Measurements from ENCODE around the gene CMAS. TPM values are rescaled to one million over a fixed set of nuclear protein-coding genes. Genes with fewer than 3 reads are reported as not detected.
A peak's percentile ranks its signal among the peaks of the same experiment; 100 is the strongest.
"Not testable (repeated sequence)": the region's sequence is repeated elsewhere in the genome, so short reads cannot be mapped to it uniquely, and the experiment has no call there.

CMAS gene
- total RNA-seq, 1 donor from 2014 or later, result 30.7 TPM

DNA sequence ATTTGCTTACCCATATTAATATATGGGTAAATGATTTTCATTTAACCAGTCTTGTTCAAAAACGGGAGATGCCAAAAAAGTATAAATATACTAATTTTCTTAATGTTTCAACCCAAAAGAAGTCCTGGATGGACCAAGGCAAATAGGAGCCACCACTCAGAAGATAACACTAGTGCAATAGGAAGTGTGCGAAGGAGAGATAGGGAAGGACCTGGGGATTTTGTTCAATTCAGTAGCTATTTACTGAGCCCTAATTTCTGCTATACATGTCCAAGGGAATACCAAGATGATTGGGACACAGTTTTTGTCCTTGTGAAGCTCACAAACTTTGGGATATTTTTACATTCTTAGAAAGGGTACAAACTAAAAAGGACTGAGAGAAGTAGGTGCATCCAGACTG, 1.5 kb downstream of the CMAS start:
- DNase-seq, result no peak

DNA sequence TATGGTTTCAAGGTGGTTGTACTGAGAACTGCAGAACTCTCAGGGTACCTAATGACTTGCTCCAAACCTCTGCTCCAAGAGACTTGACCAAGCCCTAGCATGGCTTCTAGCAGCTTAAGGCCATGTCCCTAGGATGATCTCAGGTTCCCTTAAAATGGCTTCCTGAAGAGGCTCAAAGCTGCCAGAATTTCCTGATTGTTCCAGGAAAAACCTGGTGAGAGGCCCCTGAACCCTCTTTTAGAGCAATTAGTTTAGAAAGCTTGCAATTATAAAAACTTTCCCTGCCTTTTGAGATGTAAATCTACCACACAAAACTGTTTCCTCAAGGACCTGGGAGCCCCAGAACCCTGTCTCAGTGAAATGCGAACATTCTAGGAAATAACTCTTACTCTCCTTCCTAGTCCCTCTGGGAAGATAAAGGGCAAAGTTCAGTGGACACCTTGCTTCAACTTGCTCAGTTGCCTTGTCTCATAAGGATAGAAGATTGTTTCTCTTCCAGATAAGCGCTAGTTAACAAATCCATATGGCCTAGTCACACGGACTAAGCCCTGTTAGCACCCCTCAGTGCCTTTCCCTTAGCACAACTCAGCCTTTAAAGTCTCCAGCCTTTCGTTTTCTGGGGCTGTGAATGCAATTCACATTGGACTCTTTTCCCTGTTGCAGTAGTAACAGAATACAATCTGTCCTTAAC, 2.5 kb downstream of the CMAS start:
- DNase-seq, result no peak

DNA sequence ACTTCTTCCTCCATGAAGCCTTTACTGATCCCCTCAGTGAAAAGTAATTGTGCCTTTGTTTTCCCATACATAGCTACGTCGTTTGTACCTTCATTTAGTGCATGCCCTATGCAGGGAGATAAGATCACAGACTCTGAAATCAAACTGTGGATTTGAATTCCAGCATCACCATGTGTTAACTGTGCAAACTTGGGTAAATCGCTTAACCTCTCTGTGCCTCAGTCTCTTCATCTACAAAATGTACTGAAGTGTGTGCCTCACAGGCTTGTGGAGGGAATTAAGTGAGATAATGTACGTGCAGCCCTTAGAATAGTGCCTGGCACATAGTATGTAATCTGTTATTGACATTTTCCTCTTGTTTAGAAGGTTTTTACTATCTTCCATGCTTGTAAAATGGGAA, 4.1 kb downstream of the CMAS start:
- no peak for DNase-seq

DNA sequence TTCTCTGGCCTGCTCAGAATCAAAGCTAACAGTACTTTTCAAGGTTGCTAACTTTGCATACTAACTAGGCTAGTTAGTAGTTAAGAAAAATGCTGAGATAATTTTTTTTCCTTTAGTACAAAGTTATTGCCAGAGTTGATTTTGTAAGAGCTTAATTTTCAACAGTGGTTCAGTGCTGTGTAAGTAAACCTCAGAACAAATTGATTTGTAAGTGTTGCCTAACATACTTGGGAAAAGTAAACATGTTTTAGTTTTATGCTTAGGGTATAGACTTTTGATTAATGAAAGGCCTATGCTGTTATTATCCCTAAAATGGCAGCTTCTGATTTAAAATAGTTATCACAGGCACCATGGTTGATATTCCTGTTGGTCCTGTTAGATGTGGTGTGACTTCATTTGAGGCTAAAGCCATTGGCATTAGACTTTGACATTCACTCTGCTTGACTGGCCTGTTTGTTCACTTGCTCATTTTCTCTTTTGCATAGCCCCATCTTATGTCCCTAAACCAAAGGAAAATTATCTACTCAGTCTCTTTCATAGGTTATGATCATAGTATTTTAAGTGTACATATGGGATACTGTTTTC, 5.2 kb downstream of the CMAS start:
- DNase-seq, result no peak

DNA sequence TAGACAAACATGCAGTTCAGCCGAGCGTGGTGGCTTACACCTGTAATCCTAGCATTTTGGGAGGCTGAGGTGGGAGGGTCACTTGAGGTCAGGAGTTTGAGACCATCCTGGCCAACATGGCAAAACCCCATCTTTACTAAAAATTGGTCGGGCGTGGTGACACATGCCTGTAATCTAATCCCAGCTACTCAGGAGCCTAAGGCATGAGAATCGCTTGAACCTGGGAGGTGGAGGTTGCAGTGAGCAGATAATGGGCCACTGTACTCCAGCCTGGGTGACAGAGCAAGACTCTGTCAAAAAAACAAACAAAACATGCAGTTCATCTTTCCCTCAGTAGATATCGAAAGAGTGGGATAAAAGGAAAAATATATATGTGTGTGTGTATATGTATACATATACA, 7.0 kb downstream of the CMAS start:
- DNase-seq, result not testable (repeated sequence)

DNA sequence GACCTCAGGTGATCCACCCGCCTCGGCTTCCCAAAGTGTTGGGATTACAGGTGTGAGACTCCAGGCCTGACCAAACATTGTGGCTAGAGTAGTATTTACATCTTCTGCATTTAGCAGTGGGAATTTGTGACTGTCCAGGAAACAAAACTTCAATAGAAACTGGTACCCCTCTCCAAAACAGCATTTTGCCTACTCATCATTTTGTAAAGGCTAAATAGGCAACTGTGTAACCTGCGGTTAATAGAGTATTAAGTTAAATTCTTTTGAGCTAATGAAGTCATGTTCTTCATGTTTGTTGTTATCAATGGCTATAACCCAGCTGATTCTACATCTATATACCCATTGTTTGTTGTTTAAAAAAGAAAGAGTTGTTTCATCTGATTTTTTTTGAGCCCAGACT, 8.1 kb downstream of the CMAS start:
- no peak for DNase-seq

DNA sequence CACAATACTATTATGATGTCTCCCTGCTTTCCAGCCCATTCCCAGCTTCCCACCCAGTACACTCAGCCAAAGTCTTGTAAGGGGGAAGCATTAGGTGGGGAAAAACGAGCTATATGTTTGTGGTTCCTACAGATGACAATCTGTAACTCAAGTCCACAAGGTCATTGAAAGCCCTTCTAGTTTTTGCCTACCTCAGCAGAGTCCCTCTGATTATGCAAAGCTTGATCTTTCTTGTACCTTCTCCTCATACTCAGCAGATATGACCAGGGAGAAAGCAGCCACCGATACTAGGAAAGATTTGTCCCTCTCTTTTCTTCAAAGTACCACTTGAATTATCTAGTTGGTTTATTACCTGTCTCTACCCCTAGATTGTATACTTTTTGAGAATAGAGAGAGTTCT, 10.6 kb downstream of the CMAS start:
- DNase-seq, result no peak

DNA sequence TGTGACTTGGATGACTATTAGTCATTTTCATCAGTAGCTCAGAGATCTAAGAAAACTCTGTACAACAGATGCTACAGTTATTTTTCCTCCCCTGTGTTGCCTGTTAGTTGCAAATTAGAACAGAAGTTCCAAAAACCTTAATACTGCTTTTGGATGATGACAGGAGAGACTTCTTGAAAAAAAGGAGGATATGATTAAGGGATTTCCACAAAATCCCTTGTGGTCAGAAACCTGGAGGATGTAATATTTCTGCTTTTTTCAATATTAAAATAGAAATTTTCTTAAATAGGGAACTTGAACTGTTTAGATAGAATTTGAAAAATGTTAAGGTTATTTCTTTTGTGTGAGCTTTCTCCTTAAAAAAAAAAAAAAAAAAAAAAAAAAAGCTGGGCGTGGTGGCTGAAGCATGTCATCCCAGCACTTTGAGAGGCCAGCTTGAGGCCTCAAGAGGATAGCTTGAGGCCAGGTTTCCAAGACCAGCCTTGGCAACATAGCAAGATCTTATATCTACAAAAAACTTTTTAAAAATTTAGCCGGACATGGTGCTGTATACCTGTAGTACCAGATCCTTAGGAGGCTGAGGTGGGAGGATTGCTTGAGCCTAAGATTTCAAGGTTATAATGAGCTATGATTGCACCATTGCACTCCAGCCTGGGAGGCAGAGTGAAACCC, 14.1 kb downstream of the CMAS start:
- no peak for DNase-seq

DNA sequence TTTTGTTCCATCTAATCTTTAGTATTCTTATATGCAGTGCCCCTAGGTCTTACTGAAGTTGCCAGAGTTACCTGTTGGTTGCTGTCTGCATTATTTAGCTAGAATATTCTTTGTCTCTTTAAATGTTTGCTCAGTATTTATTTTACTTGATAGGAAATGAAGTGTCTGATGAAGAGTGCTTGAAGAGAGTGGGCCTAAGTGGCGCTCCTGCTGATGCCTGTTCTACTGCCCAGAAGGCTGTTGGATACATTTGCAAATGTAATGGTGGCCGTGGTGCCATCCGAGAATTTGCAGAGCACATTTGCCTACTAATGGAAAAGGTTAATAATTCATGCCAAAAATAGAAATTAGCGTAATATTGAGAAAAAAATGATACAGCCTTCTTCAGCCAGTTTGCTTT, 18.9 kb downstream of the CMAS start:
- no peak for DNase-seq

DNA sequence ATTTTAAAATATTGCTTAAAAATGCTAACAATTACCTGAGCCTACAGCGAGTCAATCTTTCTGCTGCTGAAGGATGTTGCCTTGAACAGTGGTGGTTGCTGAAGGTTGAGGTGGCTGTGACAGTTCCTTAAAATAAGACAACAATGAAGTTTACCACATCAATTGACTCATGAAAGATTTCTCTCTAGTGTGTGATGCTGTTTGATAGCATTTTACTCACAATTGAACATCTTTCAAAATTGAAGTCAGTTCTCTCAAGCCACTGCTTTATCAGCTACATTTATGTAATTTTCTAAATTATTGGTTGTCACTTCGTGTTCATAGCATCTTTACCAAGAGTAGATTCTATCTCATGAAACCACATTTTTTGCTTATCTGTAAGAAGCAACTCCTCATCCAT, 20.3 kb downstream of the CMAS start:
- DNase-seq, result no peak

DNA sequence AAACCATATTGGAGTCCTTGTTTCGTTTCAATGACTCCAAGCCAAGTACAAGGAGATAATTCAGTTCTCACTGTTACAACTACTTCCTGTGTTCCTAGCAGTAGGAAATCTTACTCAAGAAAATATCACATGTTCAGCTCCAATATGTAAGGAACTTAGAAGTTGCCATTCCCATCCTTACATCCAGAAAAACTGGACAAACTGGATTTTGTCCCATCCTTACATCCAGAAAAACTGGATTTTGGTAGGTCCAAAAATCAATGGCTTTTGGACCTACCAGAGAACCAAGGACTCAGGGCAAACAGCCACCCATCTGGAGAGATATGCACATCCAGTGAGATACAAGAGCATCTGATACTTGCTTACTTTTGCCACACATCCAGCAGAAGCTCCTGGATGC, 23.8 kb downstream of the CMAS start:
- DNase-seq, result no peak

DNA sequence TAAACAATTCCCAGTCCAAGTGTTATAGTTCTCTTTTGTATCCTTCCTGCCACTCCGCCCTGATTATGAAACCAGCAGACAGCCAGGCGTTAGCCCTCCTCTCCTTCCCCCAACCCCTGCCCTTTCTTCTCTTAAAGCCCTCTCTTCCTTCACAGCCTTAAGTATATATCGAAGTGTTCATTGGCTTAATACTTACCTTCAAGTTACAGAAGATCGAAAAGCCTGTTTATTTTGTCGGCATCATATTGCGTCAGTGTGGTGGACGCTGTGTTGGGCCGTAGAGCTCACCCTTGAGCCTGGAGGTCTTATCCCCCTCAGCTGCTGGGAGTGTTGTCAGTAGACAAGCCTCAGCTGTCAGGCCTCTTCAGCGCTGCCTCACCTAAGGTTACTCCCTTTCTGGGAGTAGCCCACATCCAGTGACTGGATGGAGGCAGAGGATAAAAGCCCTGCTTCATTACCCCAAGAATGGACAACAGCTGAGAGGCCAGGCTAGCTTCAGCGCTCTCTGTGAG, 36.2 kb downstream of the CMAS start:
- no peak for DNase-seq

DNA sequence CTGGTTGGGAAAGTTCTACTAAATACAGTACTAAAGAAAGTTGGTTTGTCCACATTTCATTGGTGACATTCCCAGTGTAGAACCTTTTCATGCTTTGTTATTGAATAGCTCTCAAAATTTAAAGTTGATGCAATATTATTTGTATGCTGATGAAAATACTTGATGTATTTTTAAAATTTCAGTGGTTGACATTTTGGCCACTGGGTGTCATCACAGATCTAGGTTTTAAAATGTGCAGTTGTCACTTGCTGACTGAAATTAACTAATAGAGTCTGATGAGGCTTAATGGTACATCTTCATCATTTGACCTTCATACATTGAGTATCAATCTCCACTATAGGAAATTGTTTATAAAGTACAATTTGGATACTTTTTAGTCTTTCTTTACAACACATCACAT, 37.1 kb downstream of the CMAS start:
- peak; percentile 34 for DNase-seq

DNA sequence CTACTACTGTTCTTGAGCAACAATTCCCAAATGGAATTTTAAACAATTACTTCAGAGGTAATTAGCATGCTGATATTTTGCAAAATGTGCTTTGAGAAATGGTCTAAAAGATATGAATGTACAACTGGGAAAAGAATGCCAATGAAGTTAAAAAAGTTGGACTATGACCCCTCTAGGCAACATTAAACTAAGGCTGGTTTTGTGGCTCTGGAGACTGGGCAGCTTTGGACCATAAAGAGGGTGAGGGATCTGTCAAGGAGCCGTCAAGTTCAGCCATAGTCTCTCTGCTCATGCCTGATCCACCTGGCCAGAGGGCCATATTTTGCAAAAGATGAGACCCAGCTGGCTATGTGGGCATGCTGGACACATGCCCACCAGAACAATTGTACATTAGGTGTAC, 38.8 kb downstream of the CMAS start:
- DNase-seq, result no peak

DNA sequence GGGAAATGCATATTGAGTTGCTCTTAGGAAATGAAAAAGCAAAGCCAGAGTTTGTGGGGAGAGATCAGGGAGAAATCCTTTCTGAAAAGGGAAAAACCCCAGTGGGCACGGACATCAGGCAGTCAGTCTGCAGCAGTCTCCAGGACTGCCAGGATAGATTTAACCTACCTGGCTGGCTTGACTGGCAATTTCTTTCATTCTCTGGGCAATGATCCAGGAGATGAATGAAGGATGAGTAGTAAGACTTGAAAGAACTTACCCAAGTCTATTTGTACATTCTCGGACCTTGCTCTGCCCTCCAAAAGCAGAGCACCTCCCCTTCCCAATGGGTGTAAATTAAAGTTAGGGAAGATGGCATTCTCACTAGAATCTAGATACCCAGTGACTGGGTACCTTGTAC, 42.9 kb downstream of the CMAS start:
- DNase-seq, result no peak

DNA sequence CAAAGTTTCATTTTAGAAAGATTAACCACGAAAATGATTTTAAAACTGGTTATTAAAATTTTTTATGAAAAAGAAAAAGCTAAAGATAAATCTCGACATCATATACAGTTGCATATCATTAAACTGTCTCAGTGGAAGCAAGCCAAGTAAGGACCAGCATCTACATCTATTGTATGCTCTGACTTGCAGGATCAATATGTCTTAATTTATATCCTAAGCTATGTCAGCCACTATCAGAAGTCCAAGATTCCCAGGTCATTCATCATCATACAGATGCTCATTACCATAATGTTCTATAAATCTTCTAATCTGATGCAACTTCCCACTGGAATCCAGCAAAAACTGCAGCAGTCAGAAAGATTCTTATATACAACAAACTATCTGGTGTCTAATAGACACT, 43.5 kb downstream of the CMAS start:
- no peak for DNase-seq

DNA sequence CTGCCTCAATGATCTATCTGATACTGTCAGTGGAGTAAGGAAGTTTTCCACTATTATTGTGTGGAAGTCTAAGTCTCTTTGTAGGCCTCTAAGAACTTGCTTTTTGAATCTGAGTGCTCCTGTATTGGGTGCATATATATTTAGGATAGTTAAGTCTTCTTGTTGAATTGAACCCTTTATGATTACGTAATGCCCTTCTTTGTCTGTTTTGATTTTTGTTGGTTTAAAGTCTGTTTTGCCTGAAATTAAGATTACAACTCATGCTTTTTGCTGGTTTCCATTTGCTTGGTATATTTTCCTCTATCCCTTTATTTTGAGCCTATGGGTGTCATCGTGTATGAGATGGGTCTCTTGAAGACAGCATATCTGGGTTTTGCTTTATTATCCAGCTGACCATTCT, 53.0 kb downstream of the CMAS start:
- DNase-seq, result not testable (repeated sequence)

DNA sequence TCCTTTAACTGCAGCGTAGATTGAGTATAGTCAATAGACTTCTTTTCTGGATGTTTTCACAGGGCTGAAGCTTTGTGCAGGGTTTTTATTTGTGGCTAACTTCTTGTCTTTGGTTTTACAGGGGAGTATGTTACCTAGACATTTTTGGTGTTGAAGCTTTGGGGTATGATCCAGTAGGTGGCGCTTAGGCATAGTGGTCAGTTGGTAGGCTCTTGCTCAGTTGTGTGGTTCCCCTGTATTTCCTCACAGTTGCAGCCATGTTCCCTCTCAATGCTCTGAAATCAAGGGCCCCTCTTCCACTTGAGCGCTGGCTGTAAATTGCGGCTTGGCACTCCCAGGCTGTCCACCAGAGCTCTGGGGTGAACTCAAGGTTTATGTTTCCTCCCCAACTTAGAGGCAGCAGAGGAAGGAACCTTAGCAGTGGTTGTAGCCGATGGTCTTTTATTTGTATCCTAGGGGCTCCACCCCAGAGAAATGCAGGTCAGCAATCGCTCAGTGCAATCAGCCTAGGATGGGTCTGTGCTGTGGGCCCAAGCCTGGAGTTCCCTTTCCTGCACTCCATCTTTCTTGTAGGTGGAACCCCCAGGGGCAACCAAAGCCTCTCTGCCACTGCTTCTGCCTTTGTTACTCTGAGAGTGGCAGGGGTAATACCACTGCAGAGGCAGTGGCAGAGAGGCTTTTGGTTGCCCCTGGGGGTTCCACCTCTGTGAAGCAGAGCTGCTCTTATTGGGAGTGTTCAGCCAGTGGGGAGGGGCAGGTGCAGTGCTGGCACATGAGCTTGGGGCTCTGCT, 55.1 kb downstream of the CMAS start:
- peak; percentile 13 for DNase-seq

DNA sequence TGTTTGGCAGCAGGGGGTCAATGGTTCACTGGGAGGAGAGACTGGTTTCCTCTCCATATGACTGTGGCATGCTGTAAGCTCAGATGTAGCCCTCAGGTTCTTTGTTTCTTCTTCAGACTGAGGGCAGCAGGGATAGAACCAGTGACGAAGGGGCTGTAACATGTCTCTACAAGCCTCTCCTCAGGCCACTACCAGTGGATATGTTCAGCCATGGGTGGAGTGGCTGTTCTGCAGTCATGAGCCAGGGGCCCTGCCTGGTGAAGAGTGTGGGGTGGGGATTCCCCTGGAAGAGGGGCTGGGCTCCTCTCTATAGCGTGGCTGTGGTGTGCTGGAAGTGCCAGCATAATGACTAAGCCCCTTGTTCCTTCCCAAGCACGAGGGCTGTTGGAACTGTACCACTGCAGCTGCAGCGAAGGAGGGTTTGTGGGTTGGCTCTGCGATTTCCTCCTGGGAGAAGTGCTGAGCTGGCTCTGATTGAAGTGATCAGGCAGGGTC, 55.8 kb downstream of the CMAS start:
- peak; percentile 37 for DNase-seq

DNA sequence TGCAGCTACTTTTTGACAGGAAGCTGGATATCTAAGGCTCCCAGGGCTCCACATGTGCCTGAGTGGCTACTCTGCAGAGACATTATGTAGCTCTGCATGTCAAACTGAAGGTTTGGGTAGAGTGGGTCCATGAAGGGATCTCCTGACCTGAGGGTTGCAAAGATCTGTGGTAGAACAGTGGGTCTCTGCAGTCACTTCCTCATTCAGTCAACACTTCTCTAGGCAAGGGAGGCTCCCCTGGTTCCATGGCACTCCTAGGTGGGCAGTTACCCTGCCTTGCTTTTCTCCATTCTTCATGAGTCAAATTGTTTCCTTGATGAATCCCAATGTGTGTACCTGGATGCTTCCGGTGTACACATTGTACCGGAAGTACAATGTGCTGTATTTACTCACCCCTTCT, 57.4 kb downstream of the CMAS start:
- no peak for DNase-seq

DNA sequence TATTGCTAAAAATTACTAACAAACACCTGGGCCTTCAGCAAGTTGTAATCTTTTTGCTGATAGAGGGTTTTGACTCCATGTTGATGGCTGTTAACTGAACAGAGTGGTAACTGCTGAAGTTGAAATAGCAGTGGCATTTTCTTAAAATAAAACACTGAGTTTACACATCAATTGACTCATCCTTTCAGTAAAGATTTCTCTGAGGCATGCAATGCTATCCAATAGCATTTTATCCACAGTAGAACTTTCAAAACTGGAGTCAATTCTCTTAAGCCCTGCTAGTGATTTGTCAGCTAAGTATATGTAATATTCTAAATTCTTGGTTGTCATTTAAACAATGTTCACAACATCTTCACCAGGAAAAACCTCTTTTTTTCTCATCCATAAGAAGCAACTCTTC, 59.5 kb downstream of the CMAS start:
- no peak for DNase-seq

DNA sequence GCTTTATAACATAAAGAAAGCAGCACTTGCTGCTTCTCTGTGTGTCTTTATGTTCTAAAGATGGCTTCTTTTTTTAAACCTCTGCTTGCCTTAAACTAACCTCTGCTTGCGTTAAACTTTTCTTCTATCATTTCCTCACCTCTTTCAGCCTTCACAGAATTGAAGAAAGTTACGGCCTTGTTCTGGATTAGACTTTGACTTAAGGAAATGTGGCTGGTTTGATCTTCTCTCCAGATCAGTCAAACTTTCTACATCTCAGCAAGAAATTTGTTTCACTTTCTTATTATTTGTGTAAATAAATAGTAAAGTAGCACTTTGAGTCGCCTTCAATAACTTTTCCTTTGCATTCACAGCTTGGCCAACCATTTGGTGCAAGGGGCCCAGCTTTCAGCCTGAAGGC, 64.2 kb downstream of the CMAS start:
- no peak for DNase-seq

Data from skin of body (tissue), 2 donors.